Measurements from ENCODE around the gene MYL12B.
"Not testable (repeated sequence)": the region's sequence is repeated elsewhere in the genome, so short reads cannot be mapped to it uniquely, and the experiment has no call there.

Gene MYL12B

DNA sequence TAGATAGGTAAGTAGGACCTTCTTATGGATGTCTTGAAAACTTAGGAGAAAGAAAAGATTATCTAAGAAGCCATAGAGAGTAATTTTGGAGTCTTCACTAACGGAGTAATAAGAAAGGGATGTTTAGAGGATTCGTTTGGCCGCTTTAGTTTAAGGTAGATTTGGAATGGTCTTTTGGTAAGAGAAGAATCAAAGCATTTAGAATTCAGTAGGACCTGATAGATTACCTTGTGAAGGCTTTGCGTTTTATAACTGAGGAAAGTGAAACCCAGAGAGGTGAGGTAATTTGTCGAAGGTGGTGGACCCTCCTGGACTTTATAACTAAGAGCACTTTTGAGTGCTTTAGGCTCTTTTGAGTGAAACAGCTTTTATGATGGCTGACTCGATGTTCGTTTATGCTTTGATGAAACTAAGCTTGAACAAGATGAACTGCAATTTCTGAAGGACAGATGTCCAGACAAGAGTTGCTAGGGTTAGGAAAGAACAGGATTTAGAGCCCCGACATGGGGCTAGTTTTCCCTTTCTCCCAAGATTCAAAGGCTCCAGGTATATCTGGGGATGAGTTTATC is 1.3 kb downstream of the MYL12B start:
- DNase-seq = no peak

DNA sequence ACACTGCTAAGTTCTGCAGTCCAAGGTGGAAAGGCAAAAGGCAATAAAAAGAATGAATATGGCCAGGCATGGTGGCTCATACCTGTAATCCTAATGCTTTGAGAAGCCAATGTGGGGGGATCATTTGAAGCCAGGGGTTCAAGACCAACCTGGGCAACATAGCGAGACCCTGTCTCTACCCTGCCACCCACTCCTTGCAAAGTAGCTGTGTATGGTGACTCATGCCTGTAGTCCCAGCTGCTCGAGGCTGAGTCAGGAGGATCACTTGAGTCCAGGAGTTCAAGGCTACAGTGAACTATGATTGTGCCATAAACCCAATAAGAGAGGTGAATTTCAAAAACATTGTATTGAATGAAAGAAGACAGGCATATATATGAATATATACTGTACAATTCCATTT is 2.4 kb downstream of the MYL12B start:
- no peak for DNase-seq

DNA sequence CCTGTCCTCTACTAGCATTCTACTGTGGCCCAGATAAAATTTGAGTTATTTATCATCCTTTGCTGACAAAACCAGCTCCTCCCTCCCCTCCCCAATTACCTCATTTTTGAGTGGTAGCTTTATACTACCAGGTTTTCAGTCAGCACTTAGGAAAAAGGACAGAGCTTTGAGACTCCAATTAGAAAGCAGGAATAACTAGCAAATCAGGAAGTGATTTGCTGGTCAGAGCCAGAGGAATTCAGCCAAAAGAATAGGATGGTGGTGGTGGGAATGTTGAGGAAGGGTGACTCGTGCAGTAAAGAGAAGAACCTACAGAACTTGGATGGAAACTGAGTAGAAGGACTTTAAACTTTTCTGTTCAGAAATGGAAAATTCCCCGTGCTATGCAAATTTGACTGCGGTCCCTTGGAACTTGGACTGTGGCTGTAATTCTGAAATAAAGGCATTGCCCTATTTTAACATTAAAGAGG is 3.7 kb downstream of the MYL12B start:
- no peak for DNase-seq

DNA sequence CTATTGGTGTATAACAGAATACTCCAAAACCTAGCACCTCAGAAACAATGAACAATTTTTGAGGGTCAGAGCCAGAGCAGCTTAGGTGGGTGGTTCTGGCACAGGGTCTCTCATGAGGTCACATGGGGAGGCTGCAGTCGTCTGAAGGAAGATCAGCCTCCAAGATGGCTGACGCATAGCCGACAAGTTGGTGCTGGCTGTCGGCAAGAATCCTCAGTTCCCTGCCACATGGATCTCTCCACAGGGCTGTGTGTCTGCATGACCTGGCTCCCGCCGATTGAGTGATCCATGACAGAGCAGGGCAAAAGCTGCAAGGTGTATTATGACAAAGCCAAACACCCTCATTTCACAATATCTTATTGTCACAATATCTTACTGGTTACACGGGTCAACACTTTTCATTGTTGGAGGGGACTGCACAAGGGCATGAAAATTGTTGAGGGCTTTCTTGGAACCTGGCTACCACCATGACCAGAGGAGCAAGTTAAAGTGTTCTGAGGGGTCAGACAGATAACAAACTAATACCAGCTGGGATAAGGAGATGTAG is 4.2 kb downstream of the MYL12B start:
- no peak for DNase-seq

DNA sequence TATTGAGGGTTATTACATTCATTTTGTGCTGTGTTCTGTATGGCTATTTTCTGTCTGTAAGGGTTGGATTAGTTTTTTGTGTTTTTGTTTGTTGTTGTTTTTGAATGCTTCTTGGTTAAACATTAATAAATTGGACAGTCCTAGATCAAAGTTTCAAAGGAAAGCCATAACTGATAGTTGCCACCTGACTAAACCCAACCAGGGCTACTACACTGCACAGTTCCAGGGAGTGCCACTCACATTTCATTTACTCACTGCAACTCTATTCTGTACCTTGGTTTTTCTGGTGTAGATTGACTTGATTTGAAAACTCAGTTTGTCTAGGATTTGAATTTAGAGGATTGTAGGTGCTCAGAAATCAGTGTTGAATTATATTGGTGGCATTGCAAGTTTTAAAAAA is 6.4 kb downstream of the MYL12B start:
- DNase-seq = no peak

DNA sequence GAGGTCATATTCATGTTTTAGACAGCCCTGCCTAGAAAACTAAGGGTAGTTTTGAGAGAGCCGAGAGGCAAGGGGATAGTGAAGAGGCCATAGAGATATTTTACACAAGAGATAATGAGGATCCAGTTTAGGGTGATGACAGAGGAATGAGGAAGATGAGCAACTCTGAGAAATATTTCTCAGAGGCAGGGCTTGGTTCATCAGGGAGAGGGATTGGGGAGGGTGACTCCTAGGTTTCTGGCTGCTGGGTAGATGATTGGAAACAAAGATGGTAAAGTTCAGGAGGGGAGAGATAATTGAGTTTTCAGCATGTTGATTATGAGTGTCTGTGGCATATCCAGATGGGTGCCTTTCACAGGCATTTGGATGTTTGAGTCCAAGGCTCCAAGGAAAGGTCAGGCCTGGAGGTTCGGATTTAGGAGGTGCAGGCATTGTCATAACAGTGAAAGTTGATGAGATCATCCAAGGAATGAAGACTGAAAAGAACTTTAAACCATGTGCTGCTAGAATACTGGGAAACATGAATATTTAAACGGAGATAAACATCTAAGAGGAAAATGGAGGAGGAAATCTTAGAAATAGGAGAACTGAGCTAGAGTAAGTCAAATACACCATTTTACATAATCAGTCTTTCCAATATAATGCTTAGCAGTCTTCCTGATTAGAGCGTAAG is 7.4 kb downstream of the MYL12B start:
- no peak for DNase-seq

DNA sequence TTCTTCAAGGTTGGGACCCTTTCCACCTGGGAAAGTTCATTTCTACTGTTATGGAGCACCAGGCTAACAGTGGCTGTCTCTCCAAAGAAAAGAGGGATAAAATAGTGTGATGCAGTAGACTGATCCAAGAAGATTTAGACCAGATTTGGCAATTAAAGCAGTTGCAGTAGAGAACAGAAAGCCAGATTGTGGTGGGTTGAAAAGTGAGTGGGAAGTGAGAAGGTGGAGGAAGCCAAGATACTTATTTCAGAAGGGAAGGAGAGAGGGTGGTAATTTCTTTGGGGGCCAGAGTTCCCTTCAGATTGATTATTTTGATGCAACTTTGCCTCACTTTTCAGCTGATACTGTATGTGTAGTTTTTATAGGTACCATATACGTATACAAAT is 8.0 kb downstream of the MYL12B start:
- no peak for DNase-seq

DNA sequence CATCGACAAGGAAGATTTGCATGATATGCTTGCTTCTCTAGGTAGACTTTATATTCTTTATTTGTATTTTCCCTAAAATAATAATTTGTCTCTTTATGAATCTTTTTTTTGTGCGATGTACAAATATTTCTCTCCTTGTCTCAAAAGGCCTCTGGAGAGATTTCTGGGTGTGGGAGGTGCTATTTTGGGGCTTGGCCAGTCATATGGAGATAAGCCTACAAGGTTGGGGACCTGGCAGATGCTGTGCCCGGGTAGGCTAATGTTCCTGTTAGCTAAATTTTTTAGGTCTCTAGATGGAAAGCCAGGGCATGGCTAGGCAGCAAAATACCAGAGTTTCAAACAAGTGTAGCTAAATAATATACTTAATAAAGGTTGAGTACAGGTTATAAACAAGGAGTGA is 11.1 kb downstream of the MYL12B start:
- no peak for DNase-seq

DNA sequence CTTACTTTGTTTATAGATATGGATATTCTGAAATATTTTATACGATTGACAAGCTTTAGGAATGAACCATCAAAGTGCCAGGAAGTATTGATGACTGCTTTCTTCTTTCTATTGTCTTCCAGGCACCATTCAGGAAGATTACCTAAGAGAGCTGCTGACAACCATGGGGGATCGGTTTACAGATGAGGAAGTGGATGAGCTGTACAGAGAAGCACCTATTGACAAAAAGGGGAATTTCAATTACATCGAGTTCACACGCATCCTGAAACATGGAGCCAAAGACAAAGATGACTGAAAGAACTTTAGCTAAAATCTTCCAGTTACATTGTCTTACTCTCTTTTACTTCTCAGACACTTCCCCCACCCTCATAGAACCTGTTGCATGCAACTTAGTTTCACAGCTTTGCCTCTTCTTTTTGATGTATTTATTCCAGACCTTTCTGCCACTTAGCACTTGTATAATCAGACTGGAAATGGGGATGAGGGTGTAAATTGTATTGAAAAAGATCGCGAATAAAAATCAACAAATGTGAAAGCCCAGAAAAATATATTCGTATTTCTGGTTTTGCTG is 15.8 kb downstream of the MYL12B start:
- not testable (repeated sequence) for DNase-seq

DNA sequence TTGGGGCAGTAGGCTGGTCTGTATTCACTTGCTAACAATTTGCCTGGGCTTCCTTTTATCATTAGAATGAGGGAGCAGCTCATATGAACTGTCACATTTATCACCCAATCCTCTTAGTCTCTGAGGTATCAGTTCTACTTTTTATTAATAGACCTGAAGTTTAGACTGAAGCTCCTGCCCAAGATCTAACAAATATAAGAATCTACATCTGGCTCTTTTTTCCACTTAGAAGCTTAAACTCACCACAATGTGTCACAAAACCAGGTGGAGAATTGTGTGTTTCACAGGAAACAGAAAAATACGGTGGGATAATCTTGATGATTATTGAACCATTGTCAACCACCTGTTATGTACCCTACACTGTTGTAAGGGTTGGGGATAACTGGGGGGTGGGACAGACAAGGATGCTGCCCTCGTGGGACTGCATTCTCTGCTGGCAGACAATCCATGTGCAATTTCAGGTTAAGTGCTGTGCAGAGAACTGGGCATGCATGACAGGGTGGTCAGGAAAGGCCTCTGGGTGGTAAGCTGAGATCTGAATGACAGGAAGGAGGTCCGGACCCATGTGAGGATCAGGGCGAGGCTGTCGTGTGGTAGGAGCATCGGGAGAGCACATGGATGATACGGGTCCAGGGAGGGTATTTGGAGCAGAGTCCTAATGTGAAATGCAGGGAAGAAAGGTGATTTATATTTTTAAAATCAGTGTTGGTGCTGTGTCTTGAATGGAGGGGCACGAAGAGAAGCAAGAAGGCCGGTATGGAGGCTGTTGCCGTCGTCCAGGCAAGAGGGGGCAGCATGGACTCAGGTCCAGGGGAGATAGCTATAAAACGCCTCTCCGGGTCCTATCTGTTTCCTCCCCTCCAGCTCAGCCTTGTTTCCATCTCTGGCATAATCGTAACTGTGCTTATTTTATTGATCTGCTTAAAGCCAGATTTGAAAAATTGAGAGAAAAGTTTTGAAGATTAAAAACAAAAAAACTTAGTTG is 17.6 kb downstream of the MYL12B start:
- DNase-seq = no peak

DNA sequence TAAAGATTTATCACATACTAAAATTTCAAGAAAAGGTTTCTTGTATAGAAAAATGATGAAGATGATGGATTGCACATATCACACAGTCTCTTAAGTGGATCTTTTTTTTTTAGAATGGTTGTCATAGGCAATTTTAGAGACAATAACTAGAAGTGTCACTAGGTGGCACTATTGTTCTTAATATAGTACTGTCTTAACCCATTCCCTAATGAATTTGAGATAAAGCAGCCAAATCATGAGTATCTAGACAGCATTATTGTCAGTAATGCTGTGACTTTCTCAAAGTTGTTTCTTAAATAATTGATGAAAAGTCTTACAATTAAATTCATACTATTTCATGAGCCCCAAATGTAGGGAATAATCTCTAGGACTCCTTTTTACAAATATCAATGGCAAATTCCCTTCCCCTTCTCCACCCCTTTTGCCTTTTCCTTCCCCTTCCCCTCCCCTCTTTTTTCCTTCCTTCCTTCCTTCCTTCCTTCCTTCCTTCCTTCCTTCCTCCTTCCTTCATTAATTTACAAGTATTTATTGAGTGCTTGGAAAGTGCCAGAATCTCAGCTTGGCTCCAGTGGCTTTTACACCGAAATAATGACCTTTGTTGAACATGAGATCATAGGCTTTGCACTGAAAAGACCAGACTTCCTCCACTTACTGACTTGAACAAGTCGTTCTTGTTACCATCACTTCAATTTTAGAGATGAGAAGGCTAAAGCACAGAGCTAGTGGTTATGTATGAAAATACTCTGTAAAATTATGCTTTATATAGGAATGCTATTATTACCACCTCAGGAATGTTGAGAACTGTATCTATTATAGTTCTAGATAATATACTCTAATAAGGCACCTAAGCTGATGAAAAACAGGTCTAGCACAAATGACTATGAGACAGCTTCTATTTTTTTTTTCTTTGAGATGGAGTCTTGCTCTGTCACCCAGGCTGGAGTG is 19.8 kb downstream of the MYL12B start:
- peak; percentile 68 for DNase-seq

DNA sequence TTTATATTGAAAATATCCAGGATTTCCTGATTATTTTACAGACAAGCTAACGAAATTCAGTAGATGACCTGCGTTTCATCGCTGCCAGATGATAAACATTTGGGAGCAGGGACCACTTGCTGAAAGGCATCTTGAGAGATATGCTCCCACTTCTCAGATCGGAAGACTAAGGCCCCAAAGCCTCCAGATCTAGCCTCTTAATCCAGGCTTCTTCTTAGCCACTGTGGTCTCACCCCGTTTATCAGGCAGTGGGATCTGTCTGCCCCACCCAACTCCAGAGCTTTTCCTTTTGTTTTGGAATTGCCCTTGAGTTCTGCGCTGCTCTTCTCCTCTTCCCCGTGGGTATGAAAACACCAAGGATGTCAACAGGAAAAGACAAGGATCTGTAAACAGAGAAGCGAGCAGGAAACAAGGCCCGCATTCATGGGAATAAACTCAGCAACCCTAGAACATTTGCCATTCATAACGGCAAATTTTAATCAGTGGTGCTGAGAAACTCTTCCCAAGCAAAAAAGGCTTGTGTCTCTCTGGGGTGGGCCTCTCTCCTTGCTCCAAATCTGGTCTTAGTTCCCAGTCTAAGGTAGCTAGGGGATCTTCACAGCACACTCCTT is 21.4 kb downstream of the MYL12B start:
- DNase-seq = no peak

DNA sequence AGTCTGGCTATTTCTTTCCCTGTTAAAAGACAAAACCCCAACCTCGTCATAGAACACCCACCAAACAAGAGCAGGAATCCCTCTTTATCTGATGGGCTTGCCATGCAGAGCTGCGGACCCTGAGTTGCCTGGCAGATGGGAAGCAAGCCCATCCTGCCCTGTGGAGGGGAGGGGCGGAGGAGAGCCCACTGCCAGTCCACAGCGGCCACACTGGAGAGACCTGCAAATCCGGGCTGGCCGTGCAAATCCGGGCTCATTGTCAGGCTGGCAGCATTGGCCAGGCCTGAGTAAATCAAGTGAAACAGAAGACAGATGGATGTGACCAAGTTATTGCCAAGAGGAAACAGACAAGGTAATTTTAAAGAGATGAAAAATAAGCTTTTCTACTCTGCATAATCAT is 22.0 kb downstream of the MYL12B start:
- DNase-seq = no peak

DNA sequence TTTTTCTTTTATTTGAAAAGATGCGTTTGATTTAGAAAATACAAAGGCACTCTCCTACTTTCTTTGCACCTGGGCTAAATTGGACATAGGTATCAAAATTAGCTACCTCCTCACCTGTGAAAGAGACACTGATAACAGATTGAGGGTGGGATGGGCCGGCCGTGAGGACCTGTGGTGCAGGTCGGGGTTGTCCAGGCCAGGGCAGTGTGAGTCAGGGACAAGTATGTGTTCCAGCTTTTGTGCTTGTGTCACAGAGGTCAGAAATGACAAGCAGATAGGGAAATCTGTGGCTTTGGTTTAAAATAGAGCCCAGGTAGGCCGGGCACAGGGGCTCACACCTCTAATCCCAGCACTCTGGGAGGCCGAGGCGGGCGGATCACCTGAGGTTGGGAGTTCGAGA is 22.6 kb downstream of the MYL12B start:
- no peak for DNase-seq

DNA sequence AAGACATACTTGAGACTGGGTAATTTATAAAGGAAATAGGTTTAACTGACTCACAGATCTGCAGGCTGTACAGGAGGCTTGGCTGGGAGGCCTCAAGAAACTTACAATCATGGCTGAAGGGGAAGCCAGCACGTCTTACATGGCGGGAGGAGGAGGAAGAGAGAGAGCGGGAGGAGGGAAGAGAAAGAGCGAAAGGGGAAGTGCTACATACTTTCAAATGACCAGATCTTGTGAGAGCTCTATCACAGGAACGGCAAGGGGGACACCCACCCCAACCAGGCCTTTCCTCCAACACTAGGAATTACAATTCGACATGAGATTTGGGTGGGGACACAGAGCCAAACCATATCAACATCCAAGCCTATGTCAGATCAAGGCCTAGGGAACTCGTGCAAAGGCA is 24.2 kb downstream of the MYL12B start:
- DNase-seq = no peak

DNA sequence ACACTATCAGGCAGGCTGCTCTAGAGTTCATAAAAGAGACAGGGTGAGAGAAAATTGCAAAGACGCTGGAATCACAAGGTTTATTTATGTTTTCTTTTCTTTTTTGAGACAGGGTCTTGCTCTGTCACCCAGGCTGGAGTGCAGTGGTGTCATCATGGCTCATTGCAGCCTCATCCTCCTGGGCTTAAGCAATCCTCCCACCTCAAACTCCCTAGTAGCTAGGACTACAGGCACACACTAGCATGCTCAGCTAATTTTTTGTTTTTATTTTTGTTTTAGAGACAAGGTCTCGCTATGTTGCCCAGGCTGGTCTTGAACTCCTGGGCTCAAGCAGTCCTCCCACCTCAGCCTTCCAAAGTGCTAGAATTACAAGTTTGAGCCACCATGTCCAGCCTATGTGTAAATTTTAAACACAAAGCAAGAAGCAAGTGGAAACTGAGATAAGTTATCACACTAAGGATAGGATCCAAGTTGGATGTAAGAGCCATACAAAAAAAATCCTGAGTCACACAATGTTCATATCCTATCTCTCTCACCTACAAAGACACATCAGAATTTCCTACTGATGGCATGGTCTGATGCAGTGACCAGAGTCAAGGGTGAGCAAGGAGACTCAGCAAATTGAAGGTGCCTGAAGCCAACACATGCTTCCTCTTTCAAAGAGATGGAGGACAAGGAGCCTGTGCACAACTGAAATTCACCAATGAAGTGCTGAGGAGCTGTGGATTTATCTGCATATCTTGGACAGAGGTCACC is 31.4 kb downstream of the MYL12B start:
- no peak for DNase-seq

DNA sequence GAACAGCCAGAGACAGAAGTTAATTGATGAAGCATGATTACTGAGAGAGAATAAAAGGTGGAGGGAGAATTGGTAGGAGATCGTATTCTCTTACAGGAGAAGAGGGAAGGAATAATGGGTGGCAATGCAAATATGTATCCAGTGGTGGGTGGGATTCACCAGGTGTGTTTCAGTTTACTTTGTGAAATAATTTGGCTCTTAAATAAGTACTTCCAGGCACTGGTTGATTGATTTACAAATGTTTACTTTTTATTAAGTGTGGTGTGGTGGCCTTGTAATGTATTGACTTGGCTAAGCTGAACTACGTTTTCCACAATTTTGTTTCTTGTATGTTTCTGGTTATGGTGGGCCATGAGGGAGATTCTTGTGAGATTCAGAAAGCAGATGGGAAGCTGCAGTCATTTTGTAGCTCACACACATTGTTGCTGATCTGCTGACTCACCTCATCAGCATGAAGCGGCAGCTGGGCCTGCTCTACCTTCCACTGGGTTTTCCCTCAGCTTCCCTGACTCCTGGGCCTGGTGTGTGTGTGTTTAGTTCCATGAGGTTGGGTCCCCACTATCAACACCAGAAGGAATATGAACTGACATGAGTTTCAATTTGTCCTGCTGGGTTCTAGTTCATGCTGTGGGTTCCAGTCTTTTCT is 32.6 kb downstream of the MYL12B start:
- DNase-seq = peak; percentile 31

DNA sequence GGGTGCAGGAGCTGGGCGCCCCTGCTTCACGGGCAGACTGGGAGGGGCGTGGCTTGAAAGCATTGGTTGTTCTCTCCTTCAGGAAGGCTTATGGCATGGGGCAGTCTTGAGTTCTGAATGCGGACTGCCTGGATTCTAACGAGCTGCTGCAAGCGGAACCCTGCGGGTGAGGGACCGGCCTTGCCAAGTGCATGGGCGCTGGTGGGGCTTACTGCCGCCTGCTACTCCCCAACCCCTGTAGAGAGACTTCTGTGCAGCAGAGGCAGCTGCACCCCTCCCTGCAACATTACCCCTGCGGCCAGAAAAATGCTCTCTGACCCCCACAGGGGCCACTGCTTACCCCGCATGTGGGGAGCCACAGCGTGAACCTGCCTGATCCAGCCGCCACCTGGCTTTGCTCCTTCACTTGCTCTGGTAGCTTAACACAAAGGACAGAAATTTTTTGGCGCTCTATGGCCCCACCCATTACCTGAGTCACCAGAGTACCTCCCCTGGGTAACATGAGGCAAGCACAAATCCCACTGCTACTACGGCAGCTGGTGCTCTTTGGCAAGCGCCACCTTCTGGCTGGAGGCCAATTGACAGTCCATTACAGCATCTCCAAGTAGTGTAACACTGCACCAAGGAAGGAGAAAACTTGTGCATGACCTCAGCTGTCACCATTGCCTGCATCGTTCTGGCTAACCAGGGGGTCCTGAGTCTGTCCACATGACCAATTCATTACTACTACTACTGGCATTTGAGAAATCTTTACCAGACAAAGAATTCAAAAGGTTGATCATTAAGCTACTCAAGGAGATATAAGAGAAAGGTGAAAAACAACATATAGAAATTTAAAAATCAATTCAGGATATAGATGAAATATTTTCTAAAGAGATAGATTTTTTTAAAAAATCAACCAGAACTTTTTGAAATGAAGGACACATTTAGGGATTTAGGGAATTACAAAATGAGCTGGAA is 35.4 kb downstream of the MYL12B start:
- peak; percentile 38 for DNase-seq

DNA sequence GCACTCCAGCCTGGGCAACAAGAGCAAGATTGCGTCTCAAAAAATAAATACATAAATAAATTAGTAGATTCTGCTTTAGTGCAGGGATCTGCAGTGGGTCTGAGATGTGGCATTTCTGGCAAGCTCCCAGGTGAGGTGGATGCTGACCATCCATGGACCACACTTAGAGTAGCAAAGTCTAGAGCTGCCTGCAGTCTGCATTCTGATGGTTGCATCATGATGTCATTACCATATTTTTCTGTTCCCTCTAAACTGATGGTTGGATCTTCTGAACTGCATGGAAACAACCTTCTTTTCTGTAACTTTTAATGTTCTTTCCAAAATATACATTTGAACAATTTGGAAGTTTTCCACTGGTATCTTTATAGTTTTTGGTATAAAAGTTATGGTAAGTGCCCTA is 42.9 kb downstream of the MYL12B start:
- no peak for DNase-seq
